ENCODE data around the gene STPG3. TPM values are rescaled to one million over a fixed set of nuclear protein-coding genes. Genes with fewer than 3 reads are reported as not detected.
A peak's percentile ranks its signal among the peaks of the same experiment; 100 is the strongest.

STPG3 gene
- total and polyA plus RNA-seq, 9 of the 15 experiments (the other 6 are each of a cell fraction or from before 2014, with no cell fraction given): not detected

DNA sequence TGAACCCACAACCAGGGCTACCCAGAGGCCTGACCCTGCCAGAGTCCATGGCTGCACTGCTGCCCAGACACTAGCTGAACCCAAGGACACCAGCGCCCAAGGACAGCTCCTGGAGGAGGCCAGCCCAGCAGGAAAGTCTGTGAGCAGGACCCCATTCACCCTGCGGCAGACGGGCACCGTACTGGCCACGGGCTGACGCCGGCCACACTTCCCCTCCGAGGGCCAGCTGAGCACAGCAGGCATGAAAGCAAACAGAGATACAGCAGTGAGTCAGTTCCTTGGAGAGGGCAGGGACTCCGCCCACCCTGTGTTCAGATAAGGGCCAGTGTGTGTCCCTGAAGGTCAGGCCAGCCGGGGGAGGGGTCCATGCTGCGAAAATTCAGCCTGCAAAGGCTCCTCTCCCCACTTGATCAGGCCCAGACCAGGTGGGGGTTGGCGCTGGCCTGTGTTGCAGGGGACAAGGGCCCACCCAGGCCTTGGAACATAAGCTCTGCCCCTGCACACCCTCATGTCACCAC lies 32.3 kb upstream of the STPG3 start (continued):
- TF ChIP-seq SRF (CRISPR knock-in tag; IDR thresholded peaks at IDR 0.05): 0 out of 4 replicates have a peak, but pooled peaks of 1 of the 2 experiments have one; percentile 48
- TF ChIP-seq, protein P1, sequence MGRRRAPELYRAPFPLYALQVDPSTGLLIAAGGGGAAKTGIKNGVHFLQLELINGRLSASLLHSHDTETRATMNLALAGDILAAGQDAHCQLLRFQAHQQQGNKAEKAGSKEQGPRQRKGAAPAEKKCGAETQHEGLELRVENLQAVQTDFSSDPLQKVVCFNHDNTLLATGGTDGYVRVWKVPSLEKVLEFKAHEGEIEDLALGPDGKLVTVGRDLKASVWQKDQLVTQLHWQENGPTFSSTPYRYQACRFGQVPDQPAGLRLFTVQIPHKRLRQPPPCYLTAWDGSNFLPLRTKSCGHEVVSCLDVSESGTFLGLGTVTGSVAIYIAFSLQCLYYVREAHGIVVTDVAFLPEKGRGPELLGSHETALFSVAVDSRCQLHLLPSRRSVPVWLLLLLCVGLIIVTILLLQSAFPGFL (CRISPR knock-in tag; IDR thresholded peaks at IDR 0.05): no peak
- TF ChIP-seq ZNF354B (CRISPR knock-in tag; IDR thresholded peaks at IDR 0.05): no peak
- no peak for TF ChIP-seq MAFF (IDR thresholded peaks at IDR 0.05; ENCODE audit: low read length)
- no peak; the same call in 1 of the 2 replicates for TF ChIP-seq ZNF395 (CRISPR knock-in tag; IDR thresholded peaks at IDR 0.05)
- no peak for TF ChIP-seq PRPF4 (IDR thresholded peaks at IDR 0.05; ENCODE audit: insufficient read depth, low read depth, low read length, poor library complexity, severe bottlenecking)
- TF ChIP-seq YBX1 (IDR thresholded peaks at IDR 0.05): no peak
- TF ChIP-seq DACH1 (IDR thresholded peaks at IDR 0.05; ENCODE audit: partially characterized antibody): peak; percentile 92
- TF ChIP-seq RAD51 (IDR thresholded peaks at IDR 0.05; ENCODE audit: borderline replicate concordance, low read depth): no peak
- no peak for TF ChIP-seq XRCC3 (IDR thresholded peaks at IDR 0.05)
- no peak for TF ChIP-seq PHB2 (IDR thresholded peaks at IDR 0.05; ENCODE audit: low read depth)
- no peak for TF ChIP-seq EHMT2 (IDR thresholded peaks at IDR 0.05)
- TF ChIP-seq PBX2 (CRISPR knock-in tag; IDR thresholded peaks at IDR 0.05; ENCODE audit: low read depth): no peak
- no peak for TF ChIP-seq PBX2 (tag; conservative IDR thresholded peaks at IDR 0.05; ENCODE audit: low read depth)
- TF ChIP-seq ZNF140 (CRISPR knock-in tag; IDR thresholded peaks at IDR 0.05): no peak
- TF ChIP-seq NCOR1 (IDR thresholded peaks at IDR 0.05): peak; percentile 70
- no peak for TF ChIP-seq SMC3 (conservative IDR thresholded peaks at IDR 0.05; ENCODE audit: insufficient read depth, low read depth, low read length)
- no peak for TF ChIP-seq KAT7 (CRISPR knock-in tag; IDR thresholded peaks at IDR 0.05; ENCODE audit: borderline replicate concordance)
- TF ChIP-seq CEBPB (tag; IDR thresholded peaks at IDR 0.05): no peak
- TF ChIP-seq KDM5B (IDR thresholded peaks at IDR 0.05; ENCODE audit: insufficient replicate concordance, low read depth, low read length): peak; percentile 62
- TF ChIP-seq RNF2 (IDR thresholded peaks at IDR 0.05): peak; percentile 88
- no peak for TF ChIP-seq ATF1 (CRISPR knock-in tag; IDR thresholded peaks at IDR 0.05)
- peak; percentile 57 for TF ChIP-seq ATF1 (tag; IDR thresholded peaks at IDR 0.05)
- peak; percentile 40 for TF ChIP-seq NR2C1 (IDR thresholded peaks at IDR 0.05)
- TF ChIP-seq NR2C1 (tag; IDR thresholded peaks at IDR 0.05): peak; percentile 53; the same call in 1 of the 2 replicates
